ENCODE results near the gene IYD.

DNA sequence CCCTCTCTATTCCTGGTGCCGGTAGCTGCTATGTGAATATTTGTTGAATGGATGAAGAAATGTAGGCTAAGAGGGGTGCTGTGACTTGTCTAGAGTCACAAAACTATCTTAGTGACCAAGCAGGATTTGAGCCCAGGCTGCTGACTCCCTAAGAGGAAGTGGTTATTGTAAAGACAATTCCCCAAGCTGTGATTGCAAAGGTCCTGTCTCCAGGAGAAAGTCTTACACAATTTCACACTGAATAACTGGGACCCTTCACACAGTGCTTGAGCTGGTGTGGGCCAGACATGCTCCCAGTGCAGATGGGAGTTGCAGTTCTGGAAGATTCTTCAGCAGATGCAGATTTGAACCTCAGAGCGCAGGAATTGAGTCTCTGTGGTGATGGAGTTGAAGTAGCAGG is 38.1 kb downstream of the IYD start:
- TF ChIP-seq, protein P1, sequence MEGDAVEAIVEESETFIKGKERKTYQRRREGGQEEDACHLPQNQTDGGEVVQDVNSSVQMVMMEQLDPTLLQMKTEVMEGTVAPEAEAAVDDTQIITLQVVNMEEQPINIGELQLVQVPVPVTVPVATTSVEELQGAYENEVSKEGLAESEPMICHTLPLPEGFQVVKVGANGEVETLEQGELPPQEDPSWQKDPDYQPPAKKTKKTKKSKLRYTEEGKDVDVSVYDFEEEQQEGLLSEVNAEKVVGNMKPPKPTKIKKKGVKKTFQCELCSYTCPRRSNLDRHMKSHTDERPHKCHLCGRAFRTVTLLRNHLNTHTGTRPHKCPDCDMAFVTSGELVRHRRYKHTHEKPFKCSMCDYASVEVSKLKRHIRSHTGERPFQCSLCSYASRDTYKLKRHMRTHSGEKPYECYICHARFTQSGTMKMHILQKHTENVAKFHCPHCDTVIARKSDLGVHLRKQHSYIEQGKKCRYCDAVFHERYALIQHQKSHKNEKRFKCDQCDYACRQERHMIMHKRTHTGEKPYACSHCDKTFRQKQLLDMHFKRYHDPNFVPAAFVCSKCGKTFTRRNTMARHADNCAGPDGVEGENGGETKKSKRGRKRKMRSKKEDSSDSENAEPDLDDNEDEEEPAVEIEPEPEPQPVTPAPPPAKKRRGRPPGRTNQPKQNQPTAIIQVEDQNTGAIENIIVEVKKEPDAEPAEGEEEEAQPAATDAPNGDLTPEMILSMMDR (conservative IDR thresholded peaks at IDR 0.05; ENCODE audit: low read length) = no peak
- no peak for TF ChIP-seq EZH2phosphoT487 (IDR thresholded peaks at IDR 0.05; ENCODE audit: borderline replicate concordance)

Data from Loucy (cell line).